ENCODE measurements around the gene GNRHR. TPM values are rescaled to one million over a fixed set of nuclear protein-coding genes. Genes with fewer than 3 reads are reported as not detected.

The GNRHR gene
- total RNA-seq, 1 donor from 2014 or later: under 0.01 TPM

GRCh38 chr4:67725981-67726380 lies 28.2 kb downstream of the GNRHR start:
- TF ChIP-seq CTCF (IDR thresholded peaks at IDR 0.05; ENCODE audit: insufficient read depth, low read length, severe bottlenecking): no peak
- H3K27me3 ChIP-seq (ENCODE audit: control insufficient read depth, insufficient read depth, low read length): no peaks in the 10 kb centered on the region
- DNase-seq (ENCODE audit: low read depth): peak; percentile 77
- H3K36me3 ChIP-seq (ENCODE audit: control insufficient read depth, insufficient read depth, low read length): no peaks in the 10 kb centered on the region
- no peak overlapping the region for H3K4me3 ChIP-seq (ENCODE audit: low read depth, low read length)
- peak; percentile 13 for FAIRE-seq

GRCh38 chr4:67725132-67725531 lies 29.1 kb downstream of the GNRHR start:
- no peak for TF ChIP-seq CTCF (IDR thresholded peaks at IDR 0.05; ENCODE audit: insufficient read depth, low read length, severe bottlenecking)
- Histone ChIP-seq H3K27me3 (ENCODE audit: control insufficient read depth, insufficient read depth, low read length) (no peaks in the 10 kb centered on the region), H3K4me3 (ENCODE audit: low read depth, low read length) (no peak overlapping the region), H3K36me3 (ENCODE audit: control insufficient read depth, insufficient read depth, low read length) (no peaks in the 10 kb centered on the region)
- FAIRE-seq: peak; percentile 97
- DNase-seq (ENCODE audit: low read depth): peak; percentile 96

- Histone ChIP-seq H3K27me3 (ENCODE audit: control insufficient read depth, insufficient read depth, low read length) (no peaks in the 10 kb centered on the region), H3K36me3 (ENCODE audit: control insufficient read depth, insufficient read depth, low read length) (no peaks in the 10 kb centered on the region), H3K4me3 (ENCODE audit: low read depth, low read length) (no peak overlapping the region)
- FAIRE-seq (no peak), DNase-seq (ENCODE audit: low read depth) (no peak)
- peak; percentile 20 for TF ChIP-seq CTCF (IDR thresholded peaks at IDR 0.05; ENCODE audit: insufficient read depth, low read length, severe bottlenecking)
These were observed 30.2 kb downstream of the GNRHR start for GRCh38 chr4:67723949-67724348.

- Histone ChIP-seq H3K27me3 (ENCODE audit: control insufficient read depth, insufficient read depth, low read length) (no peaks in the 10 kb centered on the region), H3K36me3 (ENCODE audit: control insufficient read depth, insufficient read depth, low read length) (no peaks in the 10 kb centered on the region), H3K4me3 (ENCODE audit: low read depth, low read length) (no peak overlapping the region)
- no peak for TF ChIP-seq CTCF (IDR thresholded peaks at IDR 0.05; ENCODE audit: insufficient read depth, low read length, severe bottlenecking)
- FAIRE-seq (no peak), DNase-seq (ENCODE audit: low read depth) (no peak)
These were observed 30.8 kb downstream of the GNRHR start for GRCh38 chr4:67723341-67723740.

GRCh38 chr4:67721770-67722597 lies 32.2 kb downstream of the GNRHR start:
- DNase-seq (ENCODE audit: low read depth) (peak; percentile 96), FAIRE-seq (no peak)
- no peaks in the 10 kb centered on the region for H3K27me3 ChIP-seq (ENCODE audit: control insufficient read depth, insufficient read depth, low read length)
- no peak for TF ChIP-seq CTCF (IDR thresholded peaks at IDR 0.05; ENCODE audit: insufficient read depth, low read length, severe bottlenecking)
- no peaks in the 10 kb centered on the region for H3K36me3 ChIP-seq (ENCODE audit: control insufficient read depth, insufficient read depth, low read length)
- no peak overlapping the region for H3K4me3 ChIP-seq (ENCODE audit: low read depth, low read length)
